ENCODE results near the gene PNMA1.
A peak's percentile ranks its signal among the peaks of the same experiment; 100 is the strongest.

The PNMA1 gene

DNA sequence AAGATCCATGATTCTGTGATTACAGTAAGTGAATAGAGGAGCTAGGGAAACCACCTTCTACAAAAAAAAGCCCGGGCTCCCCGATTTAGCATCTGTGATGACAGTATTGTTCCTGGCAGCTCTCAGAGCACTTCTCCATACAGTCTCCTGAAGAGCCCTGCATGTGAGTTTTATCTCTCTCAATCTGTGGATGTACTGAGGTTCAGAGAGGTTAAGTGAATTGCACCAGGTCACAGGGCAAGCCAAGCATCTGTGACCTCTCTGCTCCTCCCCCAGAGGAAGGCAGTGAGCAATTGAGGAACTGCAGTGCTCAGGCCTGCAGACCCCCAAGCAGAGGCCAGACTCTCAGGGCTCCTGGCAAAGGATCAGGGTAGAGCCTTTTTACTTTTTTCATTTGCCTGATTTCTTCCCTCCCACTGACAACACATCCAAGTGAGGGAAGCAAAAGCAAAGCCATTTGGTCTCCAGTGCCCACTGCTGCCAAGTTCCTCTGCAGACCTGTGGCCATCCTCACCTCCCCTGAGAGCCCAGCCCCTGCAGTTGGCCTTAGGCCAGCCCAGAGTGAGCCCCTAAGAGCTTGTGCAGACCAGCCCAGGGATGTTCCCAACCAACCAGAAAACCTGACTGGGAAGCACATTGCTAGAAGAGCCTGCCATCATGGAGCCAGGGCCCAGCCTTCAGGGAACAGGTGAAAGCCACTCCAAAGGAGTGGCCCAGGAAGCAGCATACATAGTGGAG, 47.6 kb upstream of the PNMA1 start:
- no peak for TF ChIP-seq YY1 (IDR thresholded peaks at IDR 0.05; ENCODE audit: low read depth)
- TF ChIP-seq NFIC (IDR thresholded peaks at IDR 0.05) = no peak
- TF ChIP-seq CEBPB (IDR thresholded peaks at IDR 0.05) = no peak
- TF ChIP-seq, protein P1, sequence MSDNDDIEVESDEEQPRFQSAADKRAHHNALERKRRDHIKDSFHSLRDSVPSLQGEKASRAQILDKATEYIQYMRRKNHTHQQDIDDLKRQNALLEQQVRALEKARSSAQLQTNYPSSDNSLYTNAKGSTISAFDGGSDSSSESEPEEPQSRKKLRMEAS (IDR thresholded peaks at IDR 0.05) = no peak
- TF ChIP-seq USF1 (IDR thresholded peaks at IDR 0.05) = no peak
- no peak for TF ChIP-seq TCF12 (IDR thresholded peaks at IDR 0.05; ENCODE audit: low read depth)
- no peak for TF ChIP-seq TAF1 (IDR thresholded peaks at IDR 0.05; ENCODE audit: low read depth)
- TF ChIP-seq TEAD4 (IDR thresholded peaks at IDR 0.05) = no peak
- TF ChIP-seq, protein P2, sequence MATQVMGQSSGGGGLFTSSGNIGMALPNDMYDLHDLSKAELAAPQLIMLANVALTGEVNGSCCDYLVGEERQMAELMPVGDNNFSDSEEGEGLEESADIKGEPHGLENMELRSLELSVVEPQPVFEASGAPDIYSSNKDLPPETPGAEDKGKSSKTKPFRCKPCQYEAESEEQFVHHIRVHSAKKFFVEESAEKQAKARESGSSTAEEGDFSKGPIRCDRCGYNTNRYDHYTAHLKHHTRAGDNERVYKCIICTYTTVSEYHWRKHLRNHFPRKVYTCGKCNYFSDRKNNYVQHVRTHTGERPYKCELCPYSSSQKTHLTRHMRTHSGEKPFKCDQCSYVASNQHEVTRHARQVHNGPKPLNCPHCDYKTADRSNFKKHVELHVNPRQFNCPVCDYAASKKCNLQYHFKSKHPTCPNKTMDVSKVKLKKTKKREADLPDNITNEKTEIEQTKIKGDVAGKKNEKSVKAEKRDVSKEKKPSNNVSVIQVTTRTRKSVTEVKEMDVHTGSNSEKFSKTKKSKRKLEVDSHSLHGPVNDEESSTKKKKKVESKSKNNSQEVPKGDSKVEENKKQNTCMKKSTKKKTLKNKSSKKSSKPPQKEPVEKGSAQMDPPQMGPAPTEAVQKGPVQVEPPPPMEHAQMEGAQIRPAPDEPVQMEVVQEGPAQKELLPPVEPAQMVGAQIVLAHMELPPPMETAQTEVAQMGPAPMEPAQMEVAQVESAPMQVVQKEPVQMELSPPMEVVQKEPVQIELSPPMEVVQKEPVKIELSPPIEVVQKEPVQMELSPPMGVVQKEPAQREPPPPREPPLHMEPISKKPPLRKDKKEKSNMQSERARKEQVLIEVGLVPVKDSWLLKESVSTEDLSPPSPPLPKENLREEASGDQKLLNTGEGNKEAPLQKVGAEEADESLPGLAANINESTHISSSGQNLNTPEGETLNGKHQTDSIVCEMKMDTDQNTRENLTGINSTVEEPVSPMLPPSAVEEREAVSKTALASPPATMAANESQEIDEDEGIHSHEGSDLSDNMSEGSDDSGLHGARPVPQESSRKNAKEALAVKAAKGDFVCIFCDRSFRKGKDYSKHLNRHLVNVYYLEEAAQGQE (IDR thresholded peaks at IDR 0.05; ENCODE audit: low read depth) = no peak
- TF ChIP-seq CREB1 (IDR thresholded peaks at IDR 0.05; ENCODE audit: low read depth) = no peak

DNA sequence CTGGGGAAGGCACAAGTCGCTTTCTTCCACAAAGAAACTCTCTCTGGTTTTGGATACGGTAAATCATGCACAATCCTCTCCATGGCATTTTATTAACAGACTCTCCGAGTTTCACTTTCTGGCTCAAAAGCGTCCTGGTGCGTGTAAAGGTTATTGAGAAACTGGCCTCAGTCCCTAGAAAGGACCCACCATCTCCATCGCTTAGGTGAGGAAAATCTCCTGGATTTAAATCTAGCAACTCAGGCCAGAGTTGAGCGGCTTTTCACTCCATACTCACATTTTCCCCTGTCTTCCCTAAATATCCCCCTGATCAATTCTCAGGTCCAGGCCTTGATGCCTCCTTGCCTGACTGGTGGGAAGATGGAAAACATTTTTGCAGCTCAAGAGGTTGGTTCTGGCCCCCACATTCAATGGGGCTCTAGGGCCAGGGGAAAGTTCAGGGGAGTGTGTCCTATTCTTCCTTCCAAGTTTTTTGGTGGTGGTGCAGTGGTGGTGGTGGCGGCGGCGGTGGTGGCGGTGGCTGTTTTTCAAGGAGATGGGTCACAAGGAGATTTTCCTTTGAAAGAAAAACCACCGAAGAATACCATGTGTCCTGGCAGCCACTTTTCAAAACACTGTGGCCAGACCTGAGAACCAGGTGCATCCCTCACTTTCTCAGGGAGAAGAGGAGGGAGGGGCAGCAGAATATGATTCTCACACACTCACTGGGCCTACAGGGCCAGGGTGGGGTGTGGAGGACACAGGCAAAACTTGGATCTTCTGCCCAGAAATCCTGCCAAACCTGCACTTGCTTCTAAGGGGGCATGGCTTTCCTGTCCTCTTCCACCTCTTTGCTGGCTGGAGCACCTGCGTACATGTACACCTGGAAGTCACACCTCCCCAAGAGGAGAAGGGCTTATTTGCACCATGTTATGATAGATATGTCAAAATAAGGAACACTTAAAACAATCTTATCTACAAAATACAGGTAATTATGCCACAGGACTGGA, 46.7 kb upstream of the PNMA1 start:
- TF ChIP-seq EP300 (IDR thresholded peaks at IDR 0.05; ENCODE audit: borderline replicate concordance) (no peak), YY1 (IDR thresholded peaks at IDR 0.05; ENCODE audit: low read depth) (no peak), FOXM1 (IDR thresholded peaks at IDR 0.05; ENCODE audit: borderline replicate concordance, low read depth) (no peak), ZBTB7A (IDR thresholded peaks at IDR 0.05; ENCODE audit: low read depth) (no peak), CEBPB (IDR thresholded peaks at IDR 0.05) (no peak), CREB1 (IDR thresholded peaks at IDR 0.05; ENCODE audit: low read depth) (no peak), TAF1 (IDR thresholded peaks at IDR 0.05; ENCODE audit: low read depth) (no peak), NFIC (IDR thresholded peaks at IDR 0.05) (no peak), TEAD4 (IDR thresholded peaks at IDR 0.05) (no peak), EGR1 (IDR thresholded peaks at IDR 0.05) (no peak), TCF12 (IDR thresholded peaks at IDR 0.05; ENCODE audit: low read depth) (no peak), RAD21 (IDR thresholded peaks at IDR 0.05; ENCODE audit: low read depth) (no peak), USF1 (IDR thresholded peaks at IDR 0.05) (no peak)
- TF ChIP-seq, protein P2 (IDR thresholded peaks at IDR 0.05; ENCODE audit: low read depth) = no peak
- TF ChIP-seq, protein P1 (IDR thresholded peaks at IDR 0.05) = no peak

DNA sequence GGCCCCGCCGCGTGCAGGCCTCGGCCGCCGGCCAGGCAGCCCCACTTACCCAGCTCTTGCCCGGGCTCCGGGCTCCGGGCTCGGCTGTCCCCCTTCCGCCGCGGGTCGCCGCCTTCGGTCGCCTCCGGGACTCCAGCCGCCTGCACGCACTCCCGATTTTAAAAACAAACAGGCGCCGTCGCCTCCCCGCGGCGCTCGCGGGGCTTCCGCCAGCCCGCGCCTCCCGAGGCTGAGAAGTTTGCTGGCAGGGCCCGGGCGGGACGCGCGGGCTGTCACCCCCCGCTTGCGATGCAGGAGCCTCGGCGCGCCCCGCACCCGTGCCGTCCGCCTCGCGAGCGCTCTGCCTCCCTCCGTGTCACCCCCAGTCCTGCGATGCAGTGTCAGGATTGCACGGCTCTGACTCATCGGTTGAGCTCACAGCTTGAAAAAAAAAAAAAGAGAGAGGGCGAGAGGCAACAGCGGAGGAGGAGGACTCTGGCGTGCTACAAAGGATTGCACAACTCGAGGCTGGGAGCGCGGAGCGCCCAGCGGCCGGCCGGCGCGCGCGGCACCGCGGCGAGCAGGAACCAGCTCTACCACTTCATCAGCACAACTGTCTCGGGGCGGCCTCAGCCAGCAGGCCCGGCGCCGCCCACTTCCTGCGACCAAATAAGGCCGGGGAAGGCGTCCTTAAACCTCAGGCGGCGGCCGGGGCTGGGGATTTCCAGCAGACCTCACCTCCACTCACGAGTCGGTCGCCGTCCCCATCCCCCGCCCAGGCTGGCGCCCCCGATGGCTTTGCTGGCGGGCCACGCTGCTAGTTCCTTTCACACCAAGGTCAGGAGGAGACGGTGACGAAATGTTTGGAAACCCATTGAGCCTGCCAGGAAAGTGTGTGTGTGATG, 45.8 kb upstream of the PNMA1 start:
- TF ChIP-seq EGR1 (IDR thresholded peaks at IDR 0.05) (peak; percentile 66), CREB1 (IDR thresholded peaks at IDR 0.05; ENCODE audit: low read depth) (peak; percentile 30; the same call in 1 of the 2 replicates), ZBTB7A (IDR thresholded peaks at IDR 0.05; ENCODE audit: low read depth) (peak; percentile 29; the same call in 1 of the 2 replicates), EP300 (IDR thresholded peaks at IDR 0.05; ENCODE audit: borderline replicate concordance) (peak; percentile 81), NFIC (IDR thresholded peaks at IDR 0.05) (peak; percentile 81), CEBPB (IDR thresholded peaks at IDR 0.05) (peak; percentile 100), TCF12 (IDR thresholded peaks at IDR 0.05; ENCODE audit: low read depth) (peak; percentile 80), USF1 (IDR thresholded peaks at IDR 0.05) (no peak; the same call in 1 of the 2 replicates), YY1 (IDR thresholded peaks at IDR 0.05; ENCODE audit: low read depth) (peak; percentile 54; the same call in 1 of the 2 replicates), TAF1 (IDR thresholded peaks at IDR 0.05; ENCODE audit: low read depth) (peak; percentile 72), FOXM1 (IDR thresholded peaks at IDR 0.05; ENCODE audit: borderline replicate concordance, low read depth) (no peak), TEAD4 (IDR thresholded peaks at IDR 0.05) (peak; percentile 81), RAD21 (IDR thresholded peaks at IDR 0.05; ENCODE audit: low read depth) (peak; percentile 20; the same call in 1 of the 2 replicates)
- TF ChIP-seq, protein P2 (IDR thresholded peaks at IDR 0.05; ENCODE audit: low read depth) = no peak
- TF ChIP-seq, protein P1 (IDR thresholded peaks at IDR 0.05) = peak; percentile 91

Measured in Ishikawa (cell line).